H9 (cell line): Measurements from ENCODE around the gene SYP. TPM values are rescaled to one million over a fixed set of nuclear protein-coding genes. Genes with fewer than 3 reads are reported as not detected.

Experiments used
- DNase-seq: peaks from one replicate; pipeline ENCODE4 v3.0.0-alpha.2; 2017
- H2AFZ ChIP-seq: one replicate; pipeline ENCODE4 v1.6.1; 2013; ENCODE audit warnings: mild to moderate bottlenecking, low read length, control low read depth, moderate library complexity
- H2AK5ac ChIP-seq: 2 replicates; pipeline ENCODE4 v1.6.1; 2013; ENCODE audit warnings: low read length, control low read depth, mixed read lengths; ENCODE audit not compliant: insufficient read length
- H2BK120ac ChIP-seq: one replicate; pipeline ENCODE4 v1.6.1; 2013; ENCODE audit warnings: low read depth, mild to moderate bottlenecking, low read length, control low read depth, inconsistent platforms; ENCODE audit not compliant: poor library complexity, severe bottlenecking
- H2BK12ac ChIP-seq: 2 replicates; pipeline ENCODE4 v1.6.1; 2013; ENCODE audit warnings: low read length, control low read depth, mixed read lengths, low read depth; ENCODE audit not compliant: insufficient read length
- H2BK15ac ChIP-seq: 2 replicates; pipeline ENCODE4 v1.6.1; 2013; ENCODE audit warnings: low read depth, low read length, control low read depth
- H2BK20ac ChIP-seq: one replicate; pipeline ENCODE4 v1.6.1; 2013; ENCODE audit warnings: low read depth, mild to moderate bottlenecking, low read length, control low read depth, inconsistent platforms; ENCODE audit not compliant: poor library complexity, severe bottlenecking
- H2BK5ac ChIP-seq: 2 replicates; pipeline ENCODE4 v1.6.1; 2013; ENCODE audit warnings: low read length, control low read depth, mixed read lengths; ENCODE audit not compliant: insufficient read length
- H3K14ac ChIP-seq: 2 replicates; pipeline ENCODE4 v1.6.1; 2013; ENCODE audit warnings: low read length, control low read depth; ENCODE audit not compliant: insufficient read depth
- H3K18ac ChIP-seq: 2 replicates; pipeline ENCODE4 v1.6.1; 2013; ENCODE audit warnings: low read depth, mild to moderate bottlenecking, mixed read lengths, low read length, control low read depth; ENCODE audit not compliant: insufficient read length
- H3K23ac ChIP-seq: 2 replicates; pipeline ENCODE4 v1.6.1; 2013; ENCODE audit warnings: low read length, control low read depth, mixed read lengths, low read depth; ENCODE audit not compliant: insufficient read length
- H3K23me2 ChIP-seq: 2 replicates; pipeline ENCODE4 v1.6.1; 2013; ENCODE audit warnings: low read depth, mild to moderate bottlenecking, mixed read lengths, low read length, control low read depth; ENCODE audit not compliant: insufficient read length, poor library complexity, severe bottlenecking
- H3K27ac ChIP-seq: 2 replicates; pipeline ENCODE4 v1.5.1; 2013; ENCODE audit warnings: low read length, control low read depth, mixed read lengths, low read depth; ENCODE audit not compliant: insufficient read length
- H3K27me3 ChIP-seq: 2 replicates; pipeline ENCODE4 v1.6.1; 2013; ENCODE audit warnings: low read length, control low read depth, inconsistent platforms; ENCODE audit not compliant: insufficient read depth
- H3K4ac ChIP-seq: 2 replicates; pipeline ENCODE4 v1.6.1; 2013; ENCODE audit warnings: low read depth, mild to moderate bottlenecking, control low read depth, inconsistent platforms, low read length, moderate library complexity
- H3K4me1 ChIP-seq: 2 replicates; pipeline ENCODE4 v1.6.1; 2013; ENCODE audit warnings: low read length, control low read depth, inconsistent platforms; ENCODE audit not compliant: insufficient read depth
- H3K4me2 ChIP-seq: 2 replicates; pipeline ENCODE4 v1.6.1; 2013; ENCODE audit warnings: low read length, control low read depth, mixed read lengths; ENCODE audit not compliant: insufficient read length, insufficient read depth
- H3K56ac ChIP-seq: 2 replicates; pipeline ENCODE4 v1.6.1; 2013; ENCODE audit warnings: low read depth, mild to moderate bottlenecking, mixed read lengths, low read length, control low read depth; ENCODE audit not compliant: insufficient read length
- H3K79me1 ChIP-seq: 2 replicates; pipeline ENCODE4 v1.6.1; 2013; ENCODE audit warnings: low read depth, mild to moderate bottlenecking, moderate library complexity, low read length, control low read depth, inconsistent platforms; ENCODE audit not compliant: insufficient read depth, poor library complexity, severe bottlenecking
- H3K79me2 ChIP-seq: 2 replicates; pipeline ENCODE4 v1.6.1; 2013; ENCODE audit warnings: low read length, control low read depth, inconsistent platforms; ENCODE audit not compliant: insufficient read depth
- H3K9ac ChIP-seq: 2 replicates; pipeline ENCODE4 v1.6.1; 2013; ENCODE audit warnings: low read length, control low read depth, mixed read lengths; ENCODE audit not compliant: insufficient read length; ENCODE audit errors: extremely low read depth
- H3K9me3 ChIP-seq: one replicate; pipeline ENCODE4 v1.6.1; 2013; ENCODE audit warnings: low read depth, low read length, inconsistent platforms; ENCODE audit not compliant: control insufficient read depth
- H3T11ph ChIP-seq: one replicate; pipeline ENCODE4 v1.6.1; 2013; ENCODE audit warnings: mild to moderate bottlenecking, low read length, control low read depth, inconsistent platforms
- H4K20me1 ChIP-seq: one replicate; pipeline ENCODE4 v1.6.1; 2013; ENCODE audit not compliant: control insufficient read depth, insufficient read length, insufficient read depth
- H4K5ac ChIP-seq: 2 replicates; pipeline ENCODE4 v1.6.1; 2013; ENCODE audit warnings: low read depth, mild to moderate bottlenecking, mixed read lengths, low read length, control low read depth; ENCODE audit not compliant: insufficient read length
- H4K8ac ChIP-seq: replicated peaks from 2 replicates; pipeline ENCODE4 v1.6.1; 2013; ENCODE audit warnings: low read length, control low read depth, mixed read lengths, low read depth; ENCODE audit not compliant: insufficient read length
- H4K91ac ChIP-seq: 2 replicates; pipeline ENCODE4 v1.6.1; 2013; ENCODE audit warnings: low read depth, mild to moderate bottlenecking, moderate library complexity, mixed read lengths, low read length, control low read depth; ENCODE audit not compliant: insufficient read length
- H3K27ac Mint-ChIP-seq, 3 experiments: 2 replicates in 2 of 3; 3 replicates in 1 of 3; pipeline ENCODE4 v1.8.0; 2020 to 2021; ENCODE audit warnings: mixed read lengths in 3 of 3, mild to moderate bottlenecking in 1 of 3, moderate library complexity in 1 of 3
- H3K27me3 Mint-ChIP-seq: 2 replicates; pipeline ENCODE4 v1.8.0; 2021; ENCODE audit warnings: low read depth, mild to moderate bottlenecking, moderate library complexity, mixed read lengths
- H3K36me3 Mint-ChIP-seq, 3 experiments: 2 replicates in 2 of 3; 3 replicates in 1 of 3; pipeline ENCODE4 v1.8.0; 2020 to 2021; ENCODE audit warnings: low read depth in 3 of 3, mixed read lengths in 3 of 3; ENCODE audit not compliant: insufficient read depth in 1 of 3
- H3K4me1 Mint-ChIP-seq, 2 experiments: 2 replicates each; pipeline ENCODE4 v1.8.0; 2020; ENCODE audit warnings: mixed read lengths in 2 of 2
- H3K4me3 Mint-ChIP-seq, 2 experiments: 2 replicates in 1 of 2; 3 replicates in 1 of 2; pipeline ENCODE4 v1.8.0; 2020 to 2021; ENCODE audit warnings: mild to moderate bottlenecking in 2 of 2, mixed read lengths in 2 of 2, moderate library complexity in 1 of 2
- H3K9me3 Mint-ChIP-seq, 2 experiments: 2 replicates in 1 of 2; 3 replicates in 1 of 2; pipeline ENCODE4 v1.8.0; 2020; ENCODE audit warnings: mild to moderate bottlenecking in 2 of 2, mixed read lengths in 2 of 2, moderate library complexity in 1 of 2
- CTCF ChIP-seq: fragments of 200-600 bp; sonication (generic); conservative IDR thresholded peaks from 3 replicates; pipeline ENCODE4 v1.8.0; 2021; ENCODE audit warnings: antibody characterized with exemption, mild to moderate bottlenecking
- WGBS: extraction: QIAGEN DNeasy Blood & Tissue Kit; methylation state at CpG from one replicate; pipeline ENCODE4 v1.1.7; 2013; ENCODE audit warnings: missing lambda C conversion rate, low lambda C conversion rate, mixed read lengths; ENCODE audit not compliant: insufficient read length; ENCODE audit errors: extremely low coverage; 5-methylcytosine and 5-hydroxymethylcytosine counted together
- total RNA-seq: library from RNA; stranded (reverse); gene quantifications from 2 replicates; pipeline ENCODE4 v1.2.1, GENCODE V29; 2021

Gene SYP
- total RNA-seq, 1 experiment from 2014 or later = 1.8 TPM

DNA sequence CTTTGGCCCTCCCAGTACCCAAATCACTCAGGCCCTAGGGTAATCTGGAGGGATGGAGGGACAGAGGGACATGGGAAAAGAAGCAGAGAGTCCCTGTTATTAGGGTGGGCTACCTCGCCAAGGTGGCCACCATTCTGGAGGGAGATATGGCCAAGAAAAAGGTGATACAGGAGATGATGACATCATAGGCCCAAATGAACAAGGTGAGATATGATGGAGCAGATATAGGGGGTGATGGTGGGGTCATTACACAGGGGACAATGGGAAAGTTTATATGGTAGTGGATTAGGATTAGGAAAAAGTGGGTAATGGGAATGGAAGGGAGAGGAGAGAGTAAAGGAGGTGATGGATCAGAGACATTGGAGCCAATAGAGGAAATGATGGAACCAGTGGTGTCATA lies 12.9 kb upstream of the SYP start:
- H3K18ac ChIP-seq = no peak overlapping the region
- no peak overlapping the region for H3K14ac ChIP-seq
- H3K27me3 ChIP-seq = no peaks in the 10 kb centered on the region
- Mint-ChIP-seq H3K27ac (no peak overlapping the region), H3K27me3 (peaks cover 18% of the 10 kb centered on the region), H3K36me3 (peaks cover 0 to 10% (median 7%) of the 10 kb centered on the region in 3 experiments; a peak in 3 of 7 replicates), H3K4me3 (no peak overlapping the region; a peak in 1 of 5 replicates), H3K9me3 (peaks cover 79 to 92% of the 10 kb centered on the region in 2 experiments), H3K4me1 (peaks cover 0 to 8% of the 10 kb centered on the region in 2 experiments; a peak in 2 of 4 replicates)
- no peak overlapping the region for H2BK20ac ChIP-seq
- no peak overlapping the region for H3K27ac ChIP-seq
- H2AK5ac ChIP-seq = no peak overlapping the region
- no peak overlapping the region for H3K23ac ChIP-seq
- no peak overlapping the region for H2BK120ac ChIP-seq
- DNase-seq = no peak
- H2AFZ ChIP-seq = no peak overlapping the region
- H4K5ac ChIP-seq = no peak overlapping the region
- no peak overlapping the region for H2BK15ac ChIP-seq
- WGBS = no CpG with 5 or more reads among the region's 1 CpG
- H2BK5ac ChIP-seq = no peak overlapping the region
- H3T11ph ChIP-seq = no peak overlapping the region
- H3K9me3 ChIP-seq = peaks cover 46% of the 10 kb centered on the region
- no peak overlapping the region for H2BK12ac ChIP-seq
- H3K9ac ChIP-seq = no peak overlapping the region
- H3K4ac ChIP-seq = no peak overlapping the region
- no peak overlapping the region for H4K91ac ChIP-seq
- TF ChIP-seq CTCF = no peak
- H3K79me1 ChIP-seq = no peaks in the 10 kb centered on the region
- no peaks in the 10 kb centered on the region for H3K23me2 ChIP-seq
- no peak overlapping the region for H3K4me2 ChIP-seq
- H4K8ac ChIP-seq = no peak overlapping the region
- H3K56ac ChIP-seq = no peak overlapping the region
- no peaks in the 10 kb centered on the region for H4K20me1 ChIP-seq
- no peaks in the 10 kb centered on the region for H3K79me2 ChIP-seq
- no peaks in the 10 kb centered on the region for H3K4me1 ChIP-seq
